HEK293 (cell line): ENCODE results near the gene ALOXE3.

Experiments
- AEBP2 ChIP-seq: fragments of 450-650 bp; formaldehyde crosslinking; IDR thresholded peaks from 2 replicates; pipeline ENCODE4 v1.5.1; 2016; ENCODE audit warnings: missing biosample characterization, missing genetic modification characterization, borderline replicate concordance
- EGR2 ChIP-seq: fragments of 450-650 bp; formaldehyde crosslinking; IDR thresholded peaks from 2 replicates; pipeline ENCODE4 v1.5.1; 2016; ENCODE audit warnings: low read depth, missing biosample characterization, missing genetic modification characterization
- INSM2 ChIP-seq: fragments of 450-650 bp; formaldehyde crosslinking; IDR thresholded peaks from 2 replicates; pipeline ENCODE4 v1.5.1; 2016; ENCODE audit warnings: missing biosample characterization, missing genetic modification characterization
- KLF7 ChIP-seq: fragments of 450-650 bp; formaldehyde crosslinking; IDR thresholded peaks from 2 replicates; pipeline ENCODE4 v1.5.1; 2016; ENCODE audit warnings: missing biosample characterization, missing genetic modification characterization, borderline replicate concordance
- REPIN1 ChIP-seq: fragments of 450-650 bp; formaldehyde crosslinking; IDR thresholded peaks from 2 replicates; pipeline ENCODE4 v1.5.1; 2017; ENCODE audit warnings: missing biosample characterization, missing genetic modification characterization, low read depth
- SP7 ChIP-seq: fragments of 450-650 bp; formaldehyde crosslinking; IDR thresholded peaks from 2 replicates; pipeline ENCODE4 v1.5.1; 2016; ENCODE audit warnings: missing biosample characterization, missing genetic modification characterization
- YY1 ChIP-seq: fragments of 450-650 bp; formaldehyde crosslinking; IDR thresholded peaks from 2 replicates; pipeline ENCODE4 v1.5.1; 2018; ENCODE audit warnings: missing biosample characterization, missing genetic modification characterization
- ZBTB1 ChIP-seq: fragments of 450-650 bp; formaldehyde crosslinking; IDR thresholded peaks from 2 replicates; pipeline ENCODE4 v1.5.1; 2016; ENCODE audit warnings: missing biosample characterization, missing genetic modification characterization
- ZBTB10 ChIP-seq: fragments of 450-650 bp; formaldehyde crosslinking; IDR thresholded peaks from 2 replicates; pipeline ENCODE4 v1.5.1; 2016; ENCODE audit warnings: missing biosample characterization, missing genetic modification characterization
- ZBTB17 ChIP-seq: fragments of 450-650 bp; formaldehyde crosslinking; IDR thresholded peaks from 2 replicates; pipeline ENCODE4 v1.5.1; 2016; ENCODE audit warnings: missing biosample characterization, missing genetic modification characterization
- ZBTB21 ChIP-seq: fragments of 450-650 bp; formaldehyde crosslinking; IDR thresholded peaks from 2 replicates; pipeline ENCODE4 v1.5.1; 2017; ENCODE audit warnings: missing biosample characterization, missing genetic modification characterization
- ZBTB49 ChIP-seq: fragments of 450-650 bp; formaldehyde crosslinking; IDR thresholded peaks from 2 replicates; pipeline ENCODE4 v1.5.1; 2016; ENCODE audit warnings: missing biosample characterization, missing genetic modification characterization, low read depth
- ZNF138 ChIP-seq: fragments of 450-650 bp; formaldehyde crosslinking; IDR thresholded peaks from 2 replicates; pipeline ENCODE4 v1.5.1; 2016; ENCODE audit warnings: missing biosample characterization, missing genetic modification characterization, borderline replicate concordance
- ZNF155 ChIP-seq: fragments of 450-650 bp; formaldehyde crosslinking; IDR thresholded peaks from 2 replicates; pipeline ENCODE4 v1.5.1; 2016; ENCODE audit warnings: missing biosample characterization, missing genetic modification characterization
- ZNF184 ChIP-seq: fragments of 450-650 bp; IDR thresholded peaks from 2 replicates; pipeline ENCODE4 v1.5.1; 2018; ENCODE audit warnings: missing biosample characterization, mild to moderate bottlenecking, missing genetic modification characterization
- ZNF24 ChIP-seq: fragments of 450-650 bp; formaldehyde crosslinking; IDR thresholded peaks from 2 replicates; pipeline ENCODE4 v1.5.1; 2016; ENCODE audit warnings: missing biosample characterization, missing genetic modification characterization
- ZNF274 ChIP-seq, 2 experiments: fragments of 200-500 bp in 1 of 2; fragments of 450-650 bp in 1 of 2; sonication (Bioruptor generic) in 1 of 2; formaldehyde crosslinking in 1 of 2; IDR thresholded peaks; 2 replicates each; pipeline versions ENCODE4 v1.5.1 to v1.6.1; 2014 to 2016; ENCODE audit warnings: borderline replicate concordance in 1 of 2, inconsistent platforms in 1 of 2, low read length in 1 of 2, missing biosample characterization in 1 of 2, missing genetic modification characterization in 1 of 2
- ZNF350 ChIP-seq: fragments of 450-650 bp; formaldehyde crosslinking; IDR thresholded peaks from 2 replicates; pipeline ENCODE4 v1.5.0; 2017; ENCODE audit warnings: missing biosample characterization, mild to moderate bottlenecking, missing genetic modification characterization
- ZNF37A ChIP-seq: fragments of 450-650 bp; IDR thresholded peaks from 2 replicates; pipeline ENCODE4 v1.5.1; 2018; ENCODE audit warnings: missing biosample characterization, missing genetic modification characterization
- ZNF433 ChIP-seq: fragments of 450-650 bp; formaldehyde crosslinking; IDR thresholded peaks from 2 replicates; pipeline ENCODE4 v1.5.1; 2016; ENCODE audit warnings: missing biosample characterization, missing genetic modification characterization, low read depth
- ZNF449 ChIP-seq: fragments of 450-650 bp; formaldehyde crosslinking; IDR thresholded peaks from 2 replicates; pipeline ENCODE4 v1.5.1; 2017; ENCODE audit warnings: missing biosample characterization, mild to moderate bottlenecking, missing genetic modification characterization, moderate library complexity
- ZNF555 ChIP-seq: fragments of 450-650 bp; formaldehyde crosslinking; conservative IDR thresholded peaks from 2 replicates; pipeline ENCODE4 v1.5.1; 2017; ENCODE audit warnings: missing biosample characterization, mild to moderate bottlenecking, missing genetic modification characterization, inconsistent platforms
- ZNF707 ChIP-seq: fragments of 450-650 bp; formaldehyde crosslinking; IDR thresholded peaks from 2 replicates; pipeline ENCODE4 v1.5.1; 2016; ENCODE audit warnings: missing biosample characterization, missing genetic modification characterization
- ZNF76 ChIP-seq: fragments of 450-650 bp; formaldehyde crosslinking; IDR thresholded peaks from 2 replicates; pipeline ENCODE4; 2016; ENCODE audit warnings: low read depth, missing biosample characterization, missing genetic modification characterization, borderline replicate concordance
- ZNF776 ChIP-seq: fragments of 450-650 bp; formaldehyde crosslinking; IDR thresholded peaks from 2 replicates; pipeline ENCODE4 v1.5.0; 2017; ENCODE audit warnings: missing biosample characterization, missing genetic modification characterization, borderline replicate concordance
- ZNF837 ChIP-seq: fragments of 450-650 bp; formaldehyde crosslinking; IDR thresholded peaks from 2 replicates; pipeline ENCODE4 v1.5.1; 2016; ENCODE audit warnings: missing biosample characterization, missing genetic modification characterization
- ZNF843 ChIP-seq: fragments of 450-650 bp; formaldehyde crosslinking; IDR thresholded peaks from 2 replicates; pipeline ENCODE4 v1.5.1; 2016; ENCODE audit warnings: missing biosample characterization, missing genetic modification characterization
- ZSCAN23 ChIP-seq: fragments of 450-650 bp; formaldehyde crosslinking; IDR thresholded peaks from 2 replicates; pipeline ENCODE4 v1.5.1; 2016; ENCODE audit warnings: missing biosample characterization, missing genetic modification characterization
- ZXDB ChIP-seq: fragments of 450-650 bp; formaldehyde crosslinking; IDR thresholded peaks from 2 replicates; pipeline ENCODE4 v1.5.1; 2016; ENCODE audit warnings: missing biosample characterization, missing genetic modification characterization

The ALOXE3 gene

GRCh38 chr17:8125154-8125946, 7.0 kb upstream of the ALOXE3 start (continued):
- TF ChIP-seq ZBTB21 (tag by site-specific recombination) (0 out of 2 replicates have a peak, but pooled peaks have one; percentile 45), ZNF76 (tag by site-specific recombination) (no peak), INSM2 (0 out of 2 replicates have a peak, but pooled peaks have one; percentile 52), ZBTB1 (no peak), ZNF350 (tag by site-specific recombination) (no peak), ZNF555 (tag by site-specific recombination) (no peak), ZNF433 (tag by site-specific recombination) (no peak), ZNF843 (0 out of 2 replicates have a peak, but pooled peaks have one; percentile 14), KLF7 (tag by site-specific recombination) (no peak), ZNF707 (tag by site-specific recombination) (no peak), AEBP2 (no peak), ZSCAN23 (tag by site-specific recombination) (peak; percentile 7; the same call in 1 of the 2 replicates), SP7 (tag by site-specific recombination) (peak; percentile 43), ZNF837 (tag by site-specific recombination) (no peak), YY1 (tag by site-specific recombination) (peak; percentile 61), EGR2 (tag by site-specific recombination) (0 out of 2 replicates have a peak, but pooled peaks have one; percentile 19), ZNF184 (tag by site-specific recombination) (peak; percentile 70), ZBTB17 (tag by site-specific recombination) (no peak), ZNF138 (tag by site-specific recombination) (no peak), ZBTB10 (tag by site-specific recombination) (no peak; the same call in 1 of the 2 replicates), ZNF449 (tag by site-specific recombination) (peak; percentile 65; the same call in 1 of the 2 replicates), ZNF155 (tag by site-specific recombination) (no peak), ZNF274 (IDR thresholded peaks at IDR 0.05; ENCODE audit: low read length) (no peak), ZNF274 (tag by site-specific recombination; IDR thresholded peaks at IDR 0.05; ENCODE audit: borderline replicate concordance) (no peak), ZBTB49 (no peak), ZNF37A (tag by site-specific recombination) (0 out of 2 replicates have a peak, but pooled peaks have one; percentile 26), ZXDB (tag by site-specific recombination) (peak; percentile 17; the same call in 1 of the 2 replicates), REPIN1 (tag by site-specific recombination) (no peak), ZNF24 (tag by site-specific recombination) (peak; percentile 26; the same call in 1 of the 2 replicates), ZNF776 (no peak)
